Activated CD4-positive, CD25-positive, alpha-beta regulatory T cell treated with anti-CD3 and anti-CD28 coated beads, Interleukin-2, amount 50 U/mL, for 24 hours (primary cell): ENCODE measurements around the gene IYD.
A peak's percentile ranks its signal among the peaks of the same experiment; 100 is the strongest.

ENCODE experiments used
- ATAC-seq, 2 donors: fragments of 150-1000 bp; cut with Tn5 transposase; one replicate each; pipeline ENCODE4 v1.10.0; 2021; ENCODE audit warnings: mild to moderate bottlenecking in 1 of 2, moderate library complexity in 1 of 2

IYD gene

GRCh38 chr6:150395388-150396009, 26.7 kb downstream of the IYD start:
- ATAC-seq = peak in 1 of 2 donors; percentile 55

DNA sequence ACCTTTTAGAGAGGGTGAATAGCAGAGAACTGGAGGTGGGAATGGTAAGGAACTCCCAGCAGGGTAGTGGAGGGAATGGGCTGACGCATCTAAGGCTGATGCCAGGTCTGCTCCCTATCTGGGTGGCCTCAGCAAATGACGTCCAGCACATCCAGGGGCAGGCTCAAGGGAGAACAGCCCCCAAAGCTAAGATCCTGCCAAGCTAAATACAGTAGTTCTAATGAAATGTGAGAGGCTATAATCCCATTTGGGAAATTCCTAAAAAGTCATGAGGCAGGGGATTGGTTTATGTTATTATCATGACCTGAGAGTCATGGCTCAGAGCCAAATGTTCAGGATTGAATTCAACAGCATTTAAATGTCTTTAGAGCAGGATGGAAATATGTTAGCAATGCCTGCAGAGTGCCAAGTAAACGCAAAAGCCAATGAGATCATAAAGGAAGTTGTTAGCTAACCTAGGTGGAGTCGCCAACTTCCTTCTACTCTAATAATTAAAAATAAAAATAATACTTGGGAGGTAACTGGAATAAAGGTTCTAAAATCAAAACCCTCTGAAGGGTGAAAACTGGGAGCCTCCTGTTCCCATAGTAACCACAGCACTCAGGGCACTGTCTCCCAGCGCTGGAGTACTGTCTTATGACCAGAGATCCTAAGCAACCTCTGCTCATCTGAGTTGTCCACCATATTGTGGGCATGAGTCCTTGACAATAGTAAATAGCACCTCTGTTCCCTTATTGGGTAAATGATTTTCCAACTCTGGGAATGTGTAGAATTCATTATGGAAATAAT, 34.8 kb downstream of the IYD start:
- no peak for ATAC-seq

DNA sequence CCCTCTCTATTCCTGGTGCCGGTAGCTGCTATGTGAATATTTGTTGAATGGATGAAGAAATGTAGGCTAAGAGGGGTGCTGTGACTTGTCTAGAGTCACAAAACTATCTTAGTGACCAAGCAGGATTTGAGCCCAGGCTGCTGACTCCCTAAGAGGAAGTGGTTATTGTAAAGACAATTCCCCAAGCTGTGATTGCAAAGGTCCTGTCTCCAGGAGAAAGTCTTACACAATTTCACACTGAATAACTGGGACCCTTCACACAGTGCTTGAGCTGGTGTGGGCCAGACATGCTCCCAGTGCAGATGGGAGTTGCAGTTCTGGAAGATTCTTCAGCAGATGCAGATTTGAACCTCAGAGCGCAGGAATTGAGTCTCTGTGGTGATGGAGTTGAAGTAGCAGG, 38.1 kb downstream of the IYD start:
- no peak for ATAC-seq

GRCh38 chr6:150408842-150409241, 40.0 kb downstream of the IYD start:
- no peak for ATAC-seq

DNA sequence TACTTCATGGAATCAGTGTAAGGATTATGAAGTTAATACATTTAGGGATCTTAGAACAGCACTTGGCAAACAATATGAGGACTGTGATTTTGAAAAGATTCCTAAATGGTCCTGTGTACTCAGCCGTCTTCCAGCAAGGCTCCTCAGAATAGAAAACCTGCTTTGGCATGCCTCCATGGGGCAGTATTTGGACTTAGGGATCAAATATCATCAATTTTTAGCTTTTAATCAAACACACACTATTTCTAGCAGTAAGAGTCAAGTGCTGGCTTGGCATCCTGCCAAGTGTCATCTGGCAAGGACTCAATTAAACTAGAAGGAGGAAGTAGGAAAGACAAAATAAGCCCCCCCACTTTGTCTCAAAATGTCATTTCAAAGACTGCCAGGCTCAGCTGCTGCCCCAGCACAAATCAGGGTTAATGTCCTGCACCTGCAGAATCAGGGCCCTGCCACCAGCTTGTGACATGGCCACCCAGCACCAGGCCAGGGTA, 40.8 kb downstream of the IYD start:
- ATAC-seq = no peak

- ATAC-seq = no peak
Measured at GRCh38 chr6:150410399-150410798, 41.6 kb downstream of the IYD start.

GRCh38 chr6:150410906-150411305, 42.1 kb downstream of the IYD start:
- ATAC-seq = no peak

GRCh38 chr6:150412221-150412620, 43.4 kb downstream of the IYD start:
- ATAC-seq = no peak

DNA sequence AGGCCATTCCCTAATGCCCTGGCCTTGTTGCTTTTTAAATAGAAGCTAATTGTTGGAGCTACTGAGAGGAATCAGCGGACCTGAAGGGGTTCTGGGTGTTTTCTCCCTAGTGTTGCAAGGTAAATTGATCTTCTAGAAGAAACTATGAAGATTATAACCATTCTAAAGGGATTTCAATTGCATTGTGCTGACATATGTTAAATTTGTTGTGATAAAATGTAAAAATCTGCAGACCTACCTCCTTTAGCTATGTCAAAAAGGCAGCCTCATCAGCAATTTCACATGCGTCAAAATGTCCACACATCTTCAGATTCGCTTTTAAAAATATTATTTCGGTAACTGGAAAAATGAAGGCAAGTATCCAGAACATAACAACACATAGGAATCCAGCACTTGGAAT, 44.4 kb downstream of the IYD start:
- ATAC-seq = no peak

GRCh38 chr6:150413781-150414281, 45.0 kb downstream of the IYD start:
- ATAC-seq = no peak

DNA sequence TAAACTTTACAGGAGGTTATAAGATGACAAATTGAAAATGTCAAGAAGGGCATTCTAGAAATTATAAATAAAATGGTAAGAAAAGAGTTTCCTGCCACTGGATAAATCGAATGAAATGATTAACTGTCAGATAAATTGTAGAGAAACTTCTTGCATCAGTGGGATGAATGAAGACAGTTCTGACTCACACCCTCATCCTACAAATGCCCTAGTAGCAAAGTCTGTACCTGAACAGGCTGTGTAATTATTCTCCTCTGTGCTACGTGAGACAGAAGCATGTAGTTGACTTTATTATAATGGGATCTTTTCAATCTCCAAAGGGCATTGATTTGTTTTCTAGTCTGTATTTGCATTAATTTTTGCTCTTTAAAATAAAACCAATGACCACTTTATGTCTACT, 47.3 kb downstream of the IYD start:
- ATAC-seq = no peak

- ATAC-seq = no peak
Measured at GRCh38 chr6:150417250-150417649, 48.4 kb downstream of the IYD start.

DNA sequence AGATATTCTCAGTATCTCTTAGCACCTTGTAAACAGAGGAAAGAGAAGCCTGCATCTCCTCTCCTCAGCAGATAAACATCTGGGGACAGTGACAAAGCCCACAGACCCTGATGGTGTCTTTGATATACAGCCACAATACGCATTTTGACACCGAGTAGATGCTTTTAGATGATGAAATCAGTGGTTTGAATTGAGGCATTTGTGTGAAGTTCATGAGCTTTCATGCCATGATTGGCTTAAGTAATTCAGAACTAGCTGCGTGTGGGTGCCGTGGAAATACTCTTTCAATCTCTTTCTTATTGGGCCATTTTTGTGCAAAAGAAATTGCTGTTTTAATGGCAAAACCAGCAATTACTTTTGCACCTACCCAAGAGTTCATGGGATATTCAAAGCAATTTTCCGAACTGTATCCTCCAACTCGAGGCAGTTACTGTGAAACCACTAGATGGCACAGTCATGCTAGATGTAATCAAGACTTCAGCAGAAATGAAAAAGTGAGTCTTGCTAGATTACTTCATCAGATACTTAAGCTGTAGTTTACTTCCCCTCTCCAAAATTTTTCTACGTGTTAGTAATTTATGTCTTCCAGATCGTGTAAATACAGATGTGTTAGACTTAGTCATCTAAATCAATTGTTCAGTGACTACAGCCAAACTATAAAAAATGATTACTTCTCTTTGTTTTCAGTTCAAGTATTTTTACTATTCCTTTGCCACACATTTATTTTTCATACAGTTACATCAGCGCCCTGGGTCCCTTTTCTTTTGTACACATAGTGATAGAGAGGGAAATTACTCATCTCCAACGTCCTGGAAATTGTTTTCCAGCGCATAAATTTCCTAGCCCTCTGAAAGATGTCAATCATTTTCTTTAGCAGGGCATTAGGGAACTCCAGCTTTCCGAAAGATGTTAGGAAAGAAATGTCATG, 49.4 kb downstream of the IYD start:
- ATAC-seq = peak; percentile 62 to 71

GRCh38 chr6:150418827-150419594, 50.2 kb downstream of the IYD start:
- peak; percentile 44 to 47 for ATAC-seq

GRCh38 chr6:150420428-150420827, 51.6 kb downstream of the IYD start:
- ATAC-seq = no peak

DNA sequence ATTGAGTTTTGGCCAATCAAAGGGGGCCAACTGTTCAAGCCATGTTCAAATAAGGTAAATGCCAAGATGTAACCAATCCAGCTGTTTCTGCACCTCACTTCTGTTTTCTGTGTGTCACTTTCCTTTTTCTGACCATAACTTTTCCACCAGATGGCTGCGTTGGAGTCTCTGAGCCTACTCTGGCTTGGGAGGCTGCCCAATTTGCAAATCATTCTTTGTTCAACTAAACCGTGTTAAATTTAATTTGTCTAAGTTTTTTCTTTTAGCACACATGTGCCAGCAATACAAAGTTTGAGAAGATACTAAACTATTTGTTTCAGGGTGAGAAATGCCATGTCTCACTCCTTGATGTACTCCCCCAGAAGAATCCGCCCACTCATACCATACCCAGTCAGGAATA, 52.1 kb downstream of the IYD start:
- ATAC-seq = no peak

- no peak for ATAC-seq
Measured at GRCh38 chr6:150425508-150425907, 56.7 kb downstream of the IYD start.

DNA sequence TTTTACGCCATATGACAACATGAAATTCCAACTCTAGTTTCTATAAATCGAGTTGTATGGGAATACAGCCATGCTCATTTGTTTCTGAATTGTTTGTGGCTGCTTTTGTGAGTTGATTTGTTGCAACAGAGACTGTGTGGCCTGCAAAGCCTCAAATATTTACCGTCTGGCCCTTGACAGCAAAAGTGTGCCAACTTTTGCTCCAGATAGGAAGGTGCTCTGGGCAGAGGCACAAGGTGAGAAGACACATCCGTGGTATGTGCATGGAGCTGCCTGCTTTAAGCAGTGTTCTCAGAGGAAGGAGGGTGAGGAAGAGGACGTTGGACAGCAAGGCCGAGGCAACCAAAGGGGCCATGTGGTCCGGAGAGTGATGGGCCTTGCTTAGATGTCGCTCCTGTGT, 57.4 kb downstream of the IYD start:
- no peak for ATAC-seq

GRCh38 chr6:150427037-150427602, 58.3 kb downstream of the IYD start:
- no peak for ATAC-seq

GRCh38 chr6:150427843-150428242, 59.0 kb downstream of the IYD start:
- ATAC-seq = no peak

- ATAC-seq = no peak
Measured at GRCh38 chr6:150430815-150431214, 62.0 kb downstream of the IYD start.

- ATAC-seq = no peak
Measured at GRCh38 chr6:150435360-150435759, 66.5 kb downstream of the IYD start.
